BLaER1 treated with 17β-estradiol and CSF1 and Interleukin-3, amounts not matched to agents 10 nM and 100 nM (cell line): ENCODE results near the gene ATP1B3.
A peak's percentile ranks its signal among the peaks of the same experiment; 100 is the strongest.

ENCODE experiments used
- H3K27ac ChIP-seq, 11 experiments: shearing (Covaris generic); formaldehyde crosslinking; 2 replicates each; pipeline ENCODE4 v1.8.1; 2022
- H3K27me3 ChIP-seq, 11 experiments: shearing (Covaris generic); formaldehyde crosslinking; 2 replicates each; pipeline ENCODE4 v1.8.1; 2022
- H3K36me3 ChIP-seq, 11 experiments: shearing (Covaris generic); formaldehyde crosslinking; 2 replicates each; pipeline ENCODE4 v1.8.1; 2022
- H3K4me1 ChIP-seq, 10 experiments: shearing (Covaris generic); formaldehyde crosslinking; 2 replicates each; pipeline ENCODE4 v1.8.1; 2022
- H3K4me2 ChIP-seq, 11 experiments: shearing (Covaris generic); formaldehyde crosslinking; 2 replicates each; pipeline ENCODE4 v1.8.1; 2022
- H3K4me3 ChIP-seq, 10 experiments: shearing (Covaris generic); formaldehyde crosslinking; 2 replicates each; pipeline ENCODE4 v1.8.1; 2022
- H3K9ac ChIP-seq, 11 experiments: shearing (Covaris generic); formaldehyde crosslinking; 2 replicates each; pipeline ENCODE4 v1.8.1; 2022
- H3K9me3 ChIP-seq, 11 experiments: shearing (Covaris generic); formaldehyde crosslinking; replicated peaks in 1 of 11; 2 replicates each; pipeline ENCODE4 v1.8.1; 2022
- H4K20me1 ChIP-seq, 11 experiments: shearing (Covaris generic); formaldehyde crosslinking; 2 replicates each; pipeline ENCODE4 v1.8.1; 2022
- Cebpa-rat ChIP-seq, 11 experiments: shearing (Covaris generic); IDR thresholded peaks; 2 replicates each; pipeline ENCODE4 v1.8.1; 2022

Gene ATP1B3

DNA sequence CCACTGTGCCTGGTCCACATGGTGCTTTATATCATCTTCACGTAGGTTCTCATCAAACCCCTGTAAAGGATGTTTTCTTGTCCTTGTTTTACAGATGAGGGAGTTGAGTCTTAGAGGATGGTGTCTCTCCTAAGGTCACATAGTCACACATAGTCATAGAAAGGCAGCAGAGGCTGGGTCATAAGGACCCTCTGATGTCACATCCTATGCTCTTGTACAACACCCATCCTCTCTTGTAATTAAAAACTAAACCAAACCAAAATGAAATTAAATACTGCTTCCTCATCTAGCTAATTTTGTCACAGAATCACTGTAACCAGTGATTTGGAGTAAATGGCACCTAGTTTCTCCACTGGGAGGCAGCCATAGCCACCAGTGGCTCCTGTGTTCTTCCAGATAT, 21.8 kb upstream of the ATP1B3 start:
- Histone ChIP-seq H3K4me2 (peak overlapping the region in 4 of 11 experiments; percentile 24 to 75 (median 47); a peak in 4 of 22 replicates), H3K36me3 (no peaks in the 10 kb centered on the region), H3K27me3 (no peaks in the 10 kb centered on the region), H3K4me1 (peaks cover 0 to 60% (median 6%) of the 10 kb centered on the region in 10 experiments; a peak in 10 of 20 replicates), H3K9me3 (no peaks in the 10 kb centered on the region), H3K4me3 (no peak overlapping the region), H3K27ac (peak overlapping the region in 4 of 11 experiments; percentile 39 to 81 (median 80); a peak in 6 of 22 replicates), H3K9ac (no peak overlapping the region), H4K20me1 (no peaks in the 10 kb centered on the region)
- TF ChIP-seq Cebpa-rat (IDR thresholded peaks at IDR 0.05): no peak

DNA sequence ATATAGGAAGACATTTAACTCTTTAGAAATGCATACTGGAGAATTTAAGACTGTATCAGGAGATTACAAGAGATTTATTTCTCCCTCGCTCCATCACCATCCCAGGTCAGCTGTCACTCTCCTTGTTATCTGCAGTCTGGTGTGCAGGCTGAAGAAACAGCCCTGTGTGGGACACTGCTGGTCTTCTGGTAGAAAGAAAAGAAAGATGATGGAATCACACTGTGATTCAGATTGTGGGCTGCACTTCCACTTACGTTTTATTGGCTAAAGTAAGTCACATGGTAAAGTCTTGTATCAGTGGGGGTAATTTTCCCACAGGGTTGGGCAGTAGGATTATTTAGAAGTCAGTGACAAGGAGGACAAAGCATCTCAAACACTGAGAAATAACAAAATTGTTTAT, 18.1 kb upstream of the ATP1B3 start:
- H3K9me3 ChIP-seq: no peaks in the 10 kb centered on the region
- peaks cover 11 to 59% (median 20%) of the 10 kb centered on the region in 10 experiments for H3K4me1 ChIP-seq
- no peaks in the 10 kb centered on the region for H4K20me1 ChIP-seq
- H3K27ac ChIP-seq: no peak overlapping the region
- no peak overlapping the region for H3K9ac ChIP-seq
- H3K4me2 ChIP-seq: no peak overlapping the region
- H3K27me3 ChIP-seq: no peaks in the 10 kb centered on the region
- TF ChIP-seq Cebpa-rat (IDR thresholded peaks at IDR 0.05): no peak
- H3K36me3 ChIP-seq: no peaks in the 10 kb centered on the region
- H3K4me3 ChIP-seq: no peak overlapping the region

DNA sequence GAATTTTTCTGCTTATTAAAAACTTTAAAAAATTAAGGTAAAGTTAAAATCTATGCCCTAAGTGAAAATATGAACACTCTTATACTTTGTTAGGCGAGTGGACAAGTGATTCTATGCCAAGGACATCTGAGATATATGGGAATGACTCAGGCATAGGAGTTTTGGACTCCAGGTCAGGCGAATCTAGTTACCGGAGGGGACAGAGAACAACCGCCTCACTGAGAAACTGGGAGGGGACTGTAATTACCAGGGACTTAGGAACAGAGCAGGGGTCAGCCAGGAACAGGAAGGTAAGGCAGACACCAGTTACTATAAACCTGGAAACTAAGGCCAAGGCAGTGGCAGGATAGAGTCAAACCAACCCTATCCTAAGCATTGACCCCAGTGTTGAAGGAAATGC, 16.8 kb upstream of the ATP1B3 start:
- Histone ChIP-seq H4K20me1 (no peaks in the 10 kb centered on the region), H3K4me1 (peaks cover 11 to 59% (median 18%) of the 10 kb centered on the region in 10 experiments), H3K36me3 (no peaks in the 10 kb centered on the region), H3K27me3 (no peaks in the 10 kb centered on the region), H3K27ac (peak overlapping the region in 1 of 11 experiments; percentile 3; a peak in 1 of 22 replicates), H3K9me3 (no peaks in the 10 kb centered on the region), H3K4me3 (no peak overlapping the region), H3K9ac (no peak overlapping the region), H3K4me2 (peak overlapping the region in 2 of 11 experiments; percentile 44 to 50; a peak in 4 of 22 replicates)
- no peak for TF ChIP-seq Cebpa-rat (IDR thresholded peaks at IDR 0.05)

DNA sequence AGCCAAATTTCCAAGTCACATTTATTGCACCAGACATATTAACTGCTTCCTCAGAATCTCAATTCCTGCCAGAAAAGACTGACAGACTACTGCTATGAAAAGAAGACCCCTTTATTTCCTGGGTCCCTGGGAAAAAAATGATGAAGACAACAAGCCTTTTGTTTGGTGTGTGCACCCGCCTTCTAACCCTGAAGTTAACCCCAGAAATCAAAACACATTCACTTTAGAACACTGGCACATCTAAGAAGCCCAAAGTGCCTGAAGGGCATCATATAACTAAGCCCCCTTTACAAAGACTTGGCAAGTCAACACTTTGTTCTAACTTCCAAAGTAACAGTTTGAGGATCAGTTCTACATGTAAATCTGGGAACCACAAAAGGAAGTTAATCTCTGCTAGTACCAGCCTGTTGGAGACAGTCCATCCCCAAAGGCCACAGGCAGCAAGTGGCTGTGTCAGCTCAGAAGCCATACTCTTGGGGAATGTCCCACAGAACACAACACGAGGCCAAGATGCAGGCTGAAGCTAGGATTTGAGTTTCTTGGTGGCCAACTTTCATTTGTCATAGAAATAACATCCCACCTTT, 16.3 kb upstream of the ATP1B3 start:
- Histone ChIP-seq H3K9ac (no peak overlapping the region), H3K4me2 (peak overlapping the region in 5 of 11 experiments; percentile 44 to 66 (median 51); a peak in 8 of 22 replicates), H3K4me3 (no peak overlapping the region), H3K9me3 (no peaks in the 10 kb centered on the region), H3K27ac (peak overlapping the region in 2 of 11 experiments; percentile 3 to 36; a peak in 2 of 22 replicates), H4K20me1 (no peaks in the 10 kb centered on the region), H3K4me1 (peaks cover 11 to 59% (median 17%) of the 10 kb centered on the region in 10 experiments), H3K27me3 (no peaks in the 10 kb centered on the region), H3K36me3 (no peaks in the 10 kb centered on the region)
- TF ChIP-seq Cebpa-rat (IDR thresholded peaks at IDR 0.05): no peak

DNA sequence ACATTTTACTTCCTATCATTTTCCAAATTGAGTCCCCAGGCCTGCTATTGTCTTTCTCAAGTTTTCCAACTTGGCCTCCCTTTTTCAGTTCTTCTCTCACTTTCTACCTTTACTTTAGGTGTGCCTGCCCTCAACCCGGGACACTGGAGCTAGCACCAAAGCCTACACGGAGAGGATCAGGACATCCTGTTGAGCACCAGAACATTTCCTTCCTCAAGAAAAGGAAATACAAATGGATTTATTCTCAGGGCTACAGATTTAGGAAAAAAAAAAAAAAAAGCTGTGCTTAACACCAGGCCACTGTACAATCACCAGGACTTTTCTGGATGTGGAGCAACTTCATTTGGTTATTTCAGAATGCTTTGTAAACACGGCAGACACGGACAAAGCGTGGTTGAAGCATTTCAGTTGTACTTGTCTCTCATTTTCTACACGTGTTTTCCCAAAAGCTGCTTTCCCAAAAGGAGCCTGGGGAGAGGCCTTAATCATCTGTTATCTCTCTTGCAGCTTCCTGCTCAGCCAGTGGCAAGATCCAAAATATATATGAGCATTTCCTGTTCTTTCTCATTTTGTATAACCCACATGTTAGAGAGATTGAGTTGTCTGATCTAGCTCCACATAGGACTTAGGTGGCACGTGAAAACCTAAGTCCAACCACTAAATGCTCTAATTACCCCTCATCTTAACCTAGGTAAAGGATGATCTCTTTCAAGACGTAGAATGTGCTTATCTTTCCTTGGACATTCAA, 15.5 kb upstream of the ATP1B3 start:
- TF ChIP-seq Cebpa-rat (IDR thresholded peaks at IDR 0.05): no peak
- Histone ChIP-seq H3K9ac (no peak overlapping the region), H4K20me1 (no peaks in the 10 kb centered on the region), H3K27me3 (no peaks in the 10 kb centered on the region), H3K9me3 (no peaks in the 10 kb centered on the region), H3K4me2 (peak overlapping the region; percentile 6 to 66 (median 37); a peak in 20 of 22 replicates), H3K27ac (peak overlapping the region in 3 of 11 experiments; percentile 4 to 36 (median 35); a peak in 3 of 22 replicates), H3K4me1 (peaks cover 11 to 53% (median 17%) of the 10 kb centered on the region in 10 experiments), H3K36me3 (no peaks in the 10 kb centered on the region), H3K4me3 (no peak overlapping the region)

DNA sequence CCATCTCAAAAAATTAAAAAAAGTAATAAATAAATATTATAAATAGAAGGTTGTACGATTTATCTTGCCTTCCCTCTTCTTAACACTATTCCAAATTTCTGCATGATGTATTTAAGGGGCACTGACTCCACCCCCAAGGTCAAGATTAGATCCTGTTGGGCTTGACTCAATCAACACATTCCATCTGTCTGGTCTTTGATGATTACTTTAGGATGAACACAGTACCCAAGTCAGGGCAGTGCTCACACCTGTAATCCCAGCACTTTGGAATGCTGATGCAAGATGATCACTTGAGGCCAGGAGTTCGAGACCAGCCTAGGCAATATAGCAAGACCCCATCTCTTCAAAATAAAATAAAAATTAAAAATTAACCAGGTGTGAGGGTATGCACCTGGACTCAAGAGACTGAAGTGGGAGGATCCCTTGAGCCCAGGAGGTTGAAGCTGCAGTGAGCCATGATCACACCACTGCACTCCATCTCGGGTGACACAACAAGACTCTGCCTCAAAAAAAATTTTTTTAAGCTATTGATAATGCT, 14.1 kb upstream of the ATP1B3 start:
- H3K27me3 ChIP-seq: no peaks in the 10 kb centered on the region
- no peaks in the 10 kb centered on the region for H3K36me3 ChIP-seq
- peaks cover 11 to 53% (median 17%) of the 10 kb centered on the region in 10 experiments for H3K4me1 ChIP-seq
- no peaks in the 10 kb centered on the region for H3K9me3 ChIP-seq
- TF ChIP-seq Cebpa-rat (IDR thresholded peaks at IDR 0.05): no peak
- H4K20me1 ChIP-seq: no peaks in the 10 kb centered on the region
- no peak overlapping the region for H3K9ac ChIP-seq
- H3K4me3 ChIP-seq: no peak overlapping the region
- H3K27ac ChIP-seq: peak overlapping the region in 3 of 11 experiments; percentile 57 to 82 (median 69); a peak in 3 of 22 replicates
- H3K4me2 ChIP-seq: peak overlapping the region in 2 of 11 experiments; percentile 45; a peak in 2 of 22 replicates

DNA sequence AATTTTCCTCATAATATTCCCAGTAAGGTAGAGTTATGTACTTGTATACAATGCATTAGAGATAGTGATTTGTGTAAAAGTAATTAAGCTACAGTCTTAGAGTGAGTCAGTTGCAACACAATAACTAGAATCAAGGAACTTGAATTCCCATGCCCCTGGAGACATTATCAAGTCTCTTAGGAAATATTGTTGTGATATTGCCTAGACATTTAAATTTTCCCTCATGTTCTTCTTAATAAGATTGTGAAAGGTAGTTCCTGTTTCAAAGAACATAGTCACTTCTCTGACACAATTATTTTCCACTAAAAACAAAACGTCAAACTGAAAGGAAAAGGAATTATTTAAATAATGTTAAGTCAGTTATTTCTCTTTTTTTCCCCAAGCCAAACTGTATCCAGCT, 13.0 kb upstream of the ATP1B3 start:
- Histone ChIP-seq H3K4me2 (peak overlapping the region in 5 of 11 experiments; percentile 10 to 60 (median 45); a peak in 6 of 22 replicates), H3K4me1 (peaks cover 11 to 53% (median 17%) of the 10 kb centered on the region in 10 experiments), H3K36me3 (no peaks in the 10 kb centered on the region), H3K9ac (peak overlapping the region in 1 of 11 experiments; percentile 25; a peak in 1 of 22 replicates), H3K27me3 (no peaks in the 10 kb centered on the region), H3K4me3 (no peak overlapping the region), H4K20me1 (no peaks in the 10 kb centered on the region), H3K27ac (peak overlapping the region in 6 of 11 experiments; percentile 35 to 82 (median 66); a peak in 12 of 22 replicates), H3K9me3 (no peaks in the 10 kb centered on the region)
- no peak for TF ChIP-seq Cebpa-rat (IDR thresholded peaks at IDR 0.05)

DNA sequence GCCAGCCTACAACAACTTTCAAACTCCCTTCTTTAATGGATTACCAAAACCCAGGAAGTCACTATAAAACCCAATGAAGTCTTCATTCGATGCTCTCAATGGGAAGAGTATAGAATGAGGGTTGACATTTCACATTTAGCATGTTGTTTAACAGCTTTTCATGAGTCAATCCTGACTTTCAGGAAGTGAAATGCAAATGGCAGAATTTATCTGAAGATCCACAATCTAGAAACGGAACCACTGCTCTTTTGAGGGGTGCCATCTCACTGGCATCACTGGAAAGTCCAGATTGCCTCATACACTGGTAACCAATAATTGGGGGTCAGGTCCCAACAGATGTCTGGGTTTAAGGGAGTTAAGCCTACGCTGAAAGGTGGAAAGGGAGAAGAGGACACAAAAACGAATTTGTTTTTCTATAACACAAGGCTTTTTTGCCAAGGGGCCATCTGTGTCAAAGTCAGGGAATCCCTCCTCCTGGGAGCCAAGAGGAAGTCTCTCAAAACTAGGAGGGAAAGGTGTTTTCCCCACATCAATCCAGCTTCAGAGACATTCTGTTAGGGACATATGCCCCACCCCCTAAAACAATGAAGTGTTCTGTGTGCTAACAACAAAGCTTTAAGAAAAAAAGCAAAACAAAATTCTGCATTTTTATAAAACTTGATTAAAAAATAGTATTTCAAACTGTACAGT, 12.0 kb upstream of the ATP1B3 start:
- Histone ChIP-seq H3K4me2 (peak overlapping the region in 4 of 11 experiments; percentile 10 to 60 (median 45); a peak in 6 of 22 replicates), H3K36me3 (no peaks in the 10 kb centered on the region), H3K27me3 (no peaks in the 10 kb centered on the region), H3K9ac (peak overlapping the region in 1 of 11 experiments; percentile 25; a peak in 1 of 22 replicates), H3K4me3 (no peak overlapping the region), H3K9me3 (no peaks in the 10 kb centered on the region), H3K27ac (peak overlapping the region in 6 of 11 experiments; percentile 35 to 82 (median 66); a peak in 13 of 22 replicates), H4K20me1 (no peaks in the 10 kb centered on the region), H3K4me1 (peaks cover 11 to 53% (median 17%) of the 10 kb centered on the region in 10 experiments)
- TF ChIP-seq Cebpa-rat (IDR thresholded peaks at IDR 0.05): no peak
